Activated B cell treated with CpG ODN at 0.5 μM for 24 hours (primary cell): ENCODE results near the gene SCGB3A1. TPM values are rescaled to one million over a fixed set of nuclear protein-coding genes. Genes with fewer than 3 reads are reported as not detected.

Experiments used
- ATAC-seq: fragments of 200-7000 bp; cut with Tn5 transposase; one replicate; pipeline ENCODE4 v1.10.0; 2021; ENCODE audit warnings: low read depth, mild to moderate bottlenecking, moderate library complexity
- CTCF ChIA-PET: fragments of 350-600 bp; sonication (Branson Sonifier 250); formaldehyde crosslinking; loops from one replicate; lab custom pipeline; 2021; ENCODE audit warnings: antibody characterized with exemption; lab: Charles Lee
- POLR2A ChIA-PET: fragments of 350-600 bp; sonication (Branson Sonifier 250); formaldehyde crosslinking; loops from one replicate; lab custom pipeline; 2021; ENCODE audit warnings: antibody characterized with exemption; lab: Charles Lee
- DNase-seq: peaks from one replicate; pipeline ENCODE4 v3.0.0; 2022
- H3K27ac Mint-ChIP-seq: one replicate; pipeline ENCODE4 v1.8.0; 2020; ENCODE audit warnings: mixed read lengths
- H3K27me3 Mint-ChIP-seq: one replicate; pipeline ENCODE4 v1.8.0; 2021; ENCODE audit warnings: mixed read lengths
- H3K36me3 Mint-ChIP-seq: one replicate; pipeline ENCODE4 v1.8.0; 2021; ENCODE audit warnings: low read depth, mixed read lengths
- H3K4me1 Mint-ChIP-seq: one replicate; pipeline ENCODE4 v1.8.0; 2021; ENCODE audit warnings: mixed read lengths
- H3K4me3 Mint-ChIP-seq: one replicate; pipeline ENCODE4 v1.8.0; 2020; ENCODE audit warnings: mild to moderate bottlenecking, mixed read lengths
- H3K9me3 Mint-ChIP-seq: one replicate; pipeline ENCODE4 v1.8.0; 2020; ENCODE audit warnings: mixed read lengths
- intact Hi-C: fragments of 100-400 bp; cut with micrococcal nuclease; formaldehyde crosslinking; loops from one replicate; pipeline ENCODE4 v1.15.1; 2024
- total RNA-seq: library from RNA; stranded (reverse); gene quantifications from 2 replicates; pipeline ENCODE4 v1.2.3, GENCODE V29; 2022
- TF ChIP-seq, protein P1 (sequence below): fragments of 200-600 bp; IDR thresholded peaks from one replicate; pipeline ENCODE4 v1.8.0; 2022; ENCODE audit warnings: antibody characterized with exemption, mild to moderate bottlenecking

SCGB3A1 gene
- total RNA-seq, 1 donor from 2014 or later, result not detected

GRCh38 chr5:180608572-180609310 lies 17.4 kb upstream of the SCGB3A1 start:
- H3K4me3 Mint-ChIP-seq, result no peak overlapping the region
- DNase-seq (no peak), ATAC-seq (no peak)
- H3K27ac Mint-ChIP-seq, result no peak overlapping the region
- H3K9me3 Mint-ChIP-seq, result no peaks in the 10 kb centered on the region
- POLR2A ChIA-PET, result no interaction called here
- TF ChIP-seq, protein P1, sequence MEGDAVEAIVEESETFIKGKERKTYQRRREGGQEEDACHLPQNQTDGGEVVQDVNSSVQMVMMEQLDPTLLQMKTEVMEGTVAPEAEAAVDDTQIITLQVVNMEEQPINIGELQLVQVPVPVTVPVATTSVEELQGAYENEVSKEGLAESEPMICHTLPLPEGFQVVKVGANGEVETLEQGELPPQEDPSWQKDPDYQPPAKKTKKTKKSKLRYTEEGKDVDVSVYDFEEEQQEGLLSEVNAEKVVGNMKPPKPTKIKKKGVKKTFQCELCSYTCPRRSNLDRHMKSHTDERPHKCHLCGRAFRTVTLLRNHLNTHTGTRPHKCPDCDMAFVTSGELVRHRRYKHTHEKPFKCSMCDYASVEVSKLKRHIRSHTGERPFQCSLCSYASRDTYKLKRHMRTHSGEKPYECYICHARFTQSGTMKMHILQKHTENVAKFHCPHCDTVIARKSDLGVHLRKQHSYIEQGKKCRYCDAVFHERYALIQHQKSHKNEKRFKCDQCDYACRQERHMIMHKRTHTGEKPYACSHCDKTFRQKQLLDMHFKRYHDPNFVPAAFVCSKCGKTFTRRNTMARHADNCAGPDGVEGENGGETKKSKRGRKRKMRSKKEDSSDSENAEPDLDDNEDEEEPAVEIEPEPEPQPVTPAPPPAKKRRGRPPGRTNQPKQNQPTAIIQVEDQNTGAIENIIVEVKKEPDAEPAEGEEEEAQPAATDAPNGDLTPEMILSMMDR, result no peak
- CTCF ChIA-PET, result no interaction called here
- no peaks in the 10 kb centered on the region for H3K4me1 Mint-ChIP-seq
- no peaks in the 10 kb centered on the region for H3K27me3 Mint-ChIP-seq
- H3K36me3 Mint-ChIP-seq, result no peaks in the 10 kb centered on the region
- intact Hi-C loops, result no loop called here

DNA sequence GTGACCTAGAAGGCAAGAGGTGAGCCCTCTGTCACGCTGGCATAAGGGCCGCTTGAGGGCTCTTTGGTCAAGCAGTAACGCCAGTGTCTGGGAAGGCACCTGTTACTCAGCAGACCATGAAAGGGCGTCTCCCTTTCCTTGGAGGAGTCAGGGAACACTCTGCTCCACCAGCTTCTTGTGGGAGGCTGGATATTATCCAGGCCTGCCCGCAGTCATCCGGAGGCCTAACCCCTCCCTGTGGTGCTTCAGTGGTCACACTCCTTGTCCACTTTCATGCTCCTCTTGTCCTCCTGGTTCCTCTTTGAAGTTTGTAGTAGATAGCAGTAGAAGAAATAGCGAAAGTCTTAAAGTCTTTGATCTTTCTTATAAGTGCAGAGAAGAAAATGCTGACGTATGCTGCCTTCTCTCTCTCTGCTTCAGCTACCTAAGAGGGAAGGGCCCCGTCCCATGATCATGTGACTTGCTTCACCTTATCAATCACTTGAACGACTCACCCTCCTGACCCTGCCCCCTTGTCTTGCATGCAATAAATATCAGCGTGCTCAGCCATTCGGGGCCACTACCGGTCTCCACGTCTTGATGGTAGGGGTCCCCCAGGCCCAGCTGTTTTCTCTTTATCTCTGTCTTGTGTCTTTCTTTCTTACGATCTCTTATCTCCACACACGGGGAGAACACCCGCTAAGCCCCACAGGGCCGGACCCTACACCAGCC lies 16.7 kb upstream of the SCGB3A1 start:
- no peak overlapping the region for H3K27ac Mint-ChIP-seq
- intact Hi-C loops, result loop anchor here (2.0 kb wide), 1 partner anchor 315 kb away; the partner anchor contains the start of gene MAPK9
- no peaks in the 10 kb centered on the region for H3K9me3 Mint-ChIP-seq
- H3K36me3 Mint-ChIP-seq, result no peaks in the 10 kb centered on the region
- TF ChIP-seq, protein P1, result no peak
- no peak for DNase-seq
- H3K27me3 Mint-ChIP-seq, result no peaks in the 10 kb centered on the region
- H3K4me1 Mint-ChIP-seq, result no peaks in the 10 kb centered on the region
- H3K4me3 Mint-ChIP-seq, result no peak overlapping the region
- CTCF ChIA-PET, result no interaction called here
- no peak for ATAC-seq
- POLR2A ChIA-PET, result no interaction called here

GRCh38 chr5:180606215-180606785 lies 15.0 kb upstream of the SCGB3A1 start:
- TF ChIP-seq, protein P1, result no peak
- DNase-seq, result no peak
- no peaks in the 10 kb centered on the region for H3K4me1 Mint-ChIP-seq
- no peaks in the 10 kb centered on the region for H3K27me3 Mint-ChIP-seq
- H3K9me3 Mint-ChIP-seq, result no peaks in the 10 kb centered on the region
- intact Hi-C loops, result loop anchor here (2.0 kb wide), 1 partner anchor 313 kb away; the partner anchor contains the start of gene MAPK9
- H3K27ac Mint-ChIP-seq, result no peak overlapping the region
- ChIA-PET CTCF (no interaction called here), POLR2A (no interaction called here)
- ATAC-seq, result no peak
- no peaks in the 10 kb centered on the region for H3K36me3 Mint-ChIP-seq
- H3K4me3 Mint-ChIP-seq, result no peak overlapping the region

DNA sequence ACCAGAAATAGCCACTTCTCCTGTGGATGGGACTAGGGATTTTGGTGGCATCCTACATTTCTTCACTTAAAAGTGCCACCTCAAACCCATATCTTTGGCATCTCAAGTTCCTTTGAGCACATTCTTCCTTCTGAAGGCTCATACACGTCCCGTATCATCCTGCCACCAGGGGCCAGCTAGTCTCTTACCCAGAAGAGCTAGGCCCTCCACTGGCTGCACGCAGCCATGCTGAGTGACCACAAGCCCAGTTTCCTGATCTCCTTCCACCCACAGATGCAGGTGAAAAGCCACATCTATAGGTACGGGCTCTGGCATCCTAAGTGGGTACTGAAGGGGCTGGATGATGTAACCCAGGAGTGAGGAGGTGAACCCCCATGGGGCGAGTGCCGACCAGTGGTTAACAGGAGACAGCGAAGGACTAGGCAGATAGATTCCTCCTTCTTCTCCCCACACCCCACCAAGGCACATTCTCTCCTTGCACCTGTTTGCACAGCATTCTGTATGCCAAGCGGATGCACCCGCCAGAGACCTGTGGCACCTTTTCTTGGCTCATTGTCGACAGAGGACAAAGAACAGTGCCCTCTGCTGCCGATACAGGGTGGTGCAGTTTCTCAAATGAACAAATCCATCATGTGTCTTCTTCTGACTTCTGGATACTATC lies 14.4 kb upstream of the SCGB3A1 start:
- no peaks in the 10 kb centered on the region for H3K36me3 Mint-ChIP-seq
- ChIA-PET CTCF (no interaction called here), POLR2A (no interaction called here)
- intact Hi-C loops, result loop anchor here (2.0 kb wide), 1 partner anchor 313 kb away; the partner anchor contains the start of gene MAPK9
- TF ChIP-seq, protein P1, result no peak
- H3K27me3 Mint-ChIP-seq, result no peaks in the 10 kb centered on the region
- no peaks in the 10 kb centered on the region for H3K4me1 Mint-ChIP-seq
- DNase-seq (no peak), ATAC-seq (no peak)
- no peak overlapping the region for H3K4me3 Mint-ChIP-seq
- H3K9me3 Mint-ChIP-seq, result no peaks in the 10 kb centered on the region
- H3K27ac Mint-ChIP-seq, result no peak overlapping the region
